Transverse colon (tissue), 4 donors: ENCODE data around the gene PCDHGA3.

Experiments used
- EP300 ChIP-seq: sonication (generic); formaldehyde crosslinking; IDR thresholded peaks from one replicate; pipeline ENCODE4 v1.6.1; 2017; ENCODE audit warnings: antibody characterized with exemption, low read depth
- POLR2A ChIP-seq: fragments of 450-650 bp; IDR thresholded peaks from one replicate; pipeline ENCODE4 v1.6.1; 2016; ENCODE audit warnings: antibody characterized with exemption, mild to moderate bottlenecking, moderate library complexity
- POLR2AphosphoS5 ChIP-seq, 3 donors: sonication (generic); formaldehyde crosslinking; IDR thresholded peaks; one replicate each; pipeline ENCODE4 v1.6.1; 2016; ENCODE audit warnings: antibody characterized with exemption in 3 of 3
- TF ChIP-seq, protein P1 (sequence below), 5 experiments: fragments of 200-600 bp in 3 of 5; fragments of 450-650 bp in 2 of 5; sonication (generic) in 3 of 5; IDR thresholded peaks; 1 replicate in 2 of 5; 2 replicates in 3 of 5; pipeline ENCODE4 v1.5.1; 2016 to 2017; ENCODE audit warnings: antibody characterized with exemption in 5 of 5, inconsistent platforms in 3 of 5, mild to moderate bottlenecking in 2 of 5, moderate library complexity in 1 of 5

DNA sequence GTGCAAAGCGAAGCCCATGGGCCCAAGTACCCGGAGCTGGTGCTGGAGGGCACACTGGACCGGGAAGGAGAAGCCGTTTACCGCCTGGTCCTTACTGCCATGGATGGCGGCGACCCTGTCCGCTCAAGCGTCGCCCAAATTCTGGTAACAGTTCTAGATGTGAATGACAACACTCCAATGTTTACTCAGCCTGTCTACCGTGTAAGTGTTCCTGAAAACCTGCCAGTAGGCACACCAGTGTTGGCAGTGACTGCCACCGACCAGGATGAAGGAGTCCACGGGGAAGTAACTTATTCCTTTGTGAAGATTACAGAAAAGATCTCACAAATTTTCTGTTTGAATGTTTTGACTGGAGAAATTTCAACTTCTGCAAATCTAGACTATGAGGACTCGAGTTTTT, 31.0 kb downstream of the PCDHGA3 start:
- no peak for TF ChIP-seq POLR2A
- TF ChIP-seq, protein P1, sequence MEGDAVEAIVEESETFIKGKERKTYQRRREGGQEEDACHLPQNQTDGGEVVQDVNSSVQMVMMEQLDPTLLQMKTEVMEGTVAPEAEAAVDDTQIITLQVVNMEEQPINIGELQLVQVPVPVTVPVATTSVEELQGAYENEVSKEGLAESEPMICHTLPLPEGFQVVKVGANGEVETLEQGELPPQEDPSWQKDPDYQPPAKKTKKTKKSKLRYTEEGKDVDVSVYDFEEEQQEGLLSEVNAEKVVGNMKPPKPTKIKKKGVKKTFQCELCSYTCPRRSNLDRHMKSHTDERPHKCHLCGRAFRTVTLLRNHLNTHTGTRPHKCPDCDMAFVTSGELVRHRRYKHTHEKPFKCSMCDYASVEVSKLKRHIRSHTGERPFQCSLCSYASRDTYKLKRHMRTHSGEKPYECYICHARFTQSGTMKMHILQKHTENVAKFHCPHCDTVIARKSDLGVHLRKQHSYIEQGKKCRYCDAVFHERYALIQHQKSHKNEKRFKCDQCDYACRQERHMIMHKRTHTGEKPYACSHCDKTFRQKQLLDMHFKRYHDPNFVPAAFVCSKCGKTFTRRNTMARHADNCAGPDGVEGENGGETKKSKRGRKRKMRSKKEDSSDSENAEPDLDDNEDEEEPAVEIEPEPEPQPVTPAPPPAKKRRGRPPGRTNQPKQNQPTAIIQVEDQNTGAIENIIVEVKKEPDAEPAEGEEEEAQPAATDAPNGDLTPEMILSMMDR (IDR thresholded peaks at IDR 0.05): no peak
- no peak for TF ChIP-seq POLR2AphosphoS5 (IDR thresholded peaks at IDR 0.05)
- TF ChIP-seq EP300: no peak
